Measurements from ENCODE around the gene CDH23. TPM values are rescaled to one million over a fixed set of nuclear protein-coding genes. Genes with fewer than 3 reads are reported as not detected.

The CDH23 gene
- total RNA-seq, 2 experiments from 2014 or later, result 3.7 to 5.3 TPM

DNA sequence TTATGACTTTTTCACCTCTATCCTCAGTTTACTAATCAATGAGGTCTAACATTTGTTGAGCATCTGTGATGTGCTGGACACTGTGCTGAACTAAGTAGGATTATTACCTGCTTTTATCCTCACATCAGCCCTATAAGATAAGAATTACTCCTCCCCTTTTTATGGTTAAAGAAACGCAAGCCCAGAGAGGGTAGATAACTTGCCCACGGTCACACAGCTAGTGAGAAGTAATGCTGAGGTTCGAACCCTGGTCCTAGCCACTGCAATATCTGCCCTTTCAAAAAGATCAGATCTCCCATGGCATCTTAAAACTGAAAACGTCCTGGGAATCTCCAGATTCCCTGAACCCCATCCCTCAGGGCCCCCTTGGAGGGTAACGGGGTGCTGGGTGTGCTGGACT is 204.6 kb downstream of the CDH23 start:
- DNase-seq (no peak), ATAC-seq (ENCODE audit: low read depth) (no peak)
- no peaks in the 10 kb centered on the region for H3K9me3 Mint-ChIP-seq
- H3K36me3 Mint-ChIP-seq, result no peaks in the 10 kb centered on the region
- peaks cover 2% of the 10 kb centered on the region for H3K27me3 Mint-ChIP-seq
- H3K4me3 Mint-ChIP-seq, result no peak overlapping the region
- POLR2A ChIA-PET, result no interaction called here
- H3K4me1 Mint-ChIP-seq, result peaks cover 1% of the 10 kb centered on the region
- no peak overlapping the region for H3K27ac Mint-ChIP-seq

- H3K4me1 Mint-ChIP-seq, result peaks cover 1% of the 10 kb centered on the region
- H3K4me3 Mint-ChIP-seq, result no peak overlapping the region
- H3K36me3 Mint-ChIP-seq, result no peaks in the 10 kb centered on the region
- POLR2A ChIA-PET, result no interaction called here
- H3K27me3 Mint-ChIP-seq, result peaks cover 2% of the 10 kb centered on the region
- DNase-seq, result no peak
- ATAC-seq (ENCODE audit: low read depth), result no peak
- no peaks in the 10 kb centered on the region for H3K9me3 Mint-ChIP-seq
- H3K27ac Mint-ChIP-seq, result no peak overlapping the region
These were observed 206.4 kb downstream of the CDH23 start for GRCh38 chr10:71603150-71603549.

GRCh38 chr10:71603754-71604153 is 207.0 kb downstream of the CDH23 start:
- H3K27me3 Mint-ChIP-seq, result peaks cover 2% of the 10 kb centered on the region
- ATAC-seq (ENCODE audit: low read depth) (no peak), DNase-seq (no peak)
- POLR2A ChIA-PET, result no interaction called here
- no peak overlapping the region for H3K27ac Mint-ChIP-seq
- H3K4me1 Mint-ChIP-seq, result peaks cover 1% of the 10 kb centered on the region
- H3K36me3 Mint-ChIP-seq, result no peaks in the 10 kb centered on the region
- no peaks in the 10 kb centered on the region for H3K9me3 Mint-ChIP-seq
- H3K4me3 Mint-ChIP-seq, result no peak overlapping the region

DNA sequence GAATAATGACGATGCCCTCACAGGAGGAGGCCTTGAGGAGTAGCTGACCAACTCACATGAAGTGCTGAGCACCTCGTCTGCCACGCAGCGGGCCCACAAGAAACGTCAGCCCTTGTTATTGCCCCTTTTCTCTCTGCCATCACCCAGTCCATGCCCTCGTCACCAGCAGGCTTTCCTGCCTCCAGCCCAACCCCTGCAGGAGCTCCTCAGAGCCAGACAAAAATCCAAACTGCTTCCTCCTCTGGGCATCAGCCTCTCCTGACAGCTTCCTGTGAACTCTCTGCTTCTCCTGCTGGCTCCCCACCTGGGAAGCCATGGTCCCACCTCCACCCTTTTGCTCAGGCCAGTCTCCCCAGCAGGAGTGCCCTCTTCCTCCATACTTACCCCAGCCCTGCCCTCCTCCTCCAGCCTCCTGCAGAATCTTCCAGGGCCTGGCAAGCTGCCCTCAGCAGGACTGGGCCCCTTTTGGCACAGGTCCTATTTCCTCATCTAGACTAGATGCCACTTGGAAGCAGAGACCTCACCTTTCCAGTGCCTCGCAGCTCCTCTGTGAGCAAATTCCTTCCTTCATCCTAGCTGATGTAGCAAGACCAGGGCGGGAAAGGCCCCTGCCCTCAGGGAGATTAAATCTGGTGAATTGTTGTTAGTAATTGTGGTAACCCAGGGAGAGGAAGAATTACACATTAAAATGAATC is 207.8 kb downstream of the CDH23 start:
- no peak overlapping the region for H3K4me3 Mint-ChIP-seq
- POLR2A ChIA-PET, result no interaction called here
- H3K9me3 Mint-ChIP-seq, result no peaks in the 10 kb centered on the region
- peak overlapping the region; percentile 19 for H3K27ac Mint-ChIP-seq
- H3K4me1 Mint-ChIP-seq, result peaks cover 1% of the 10 kb centered on the region
- ATAC-seq (ENCODE audit: low read depth) (no peak), DNase-seq (no peak)
- no peaks in the 10 kb centered on the region for H3K36me3 Mint-ChIP-seq
- peaks cover 2% of the 10 kb centered on the region for H3K27me3 Mint-ChIP-seq

- Mint-ChIP-seq H3K9me3 (no peaks in the 10 kb centered on the region), H3K36me3 (no peaks in the 10 kb centered on the region), H3K4me1 (peaks cover 1% of the 10 kb centered on the region), H3K4me3 (no peak overlapping the region), H3K27ac (no peak overlapping the region), H3K27me3 (peaks cover 2% of the 10 kb centered on the region)
- DNase-seq (no peak), ATAC-seq (ENCODE audit: low read depth) (no peak)
- POLR2A ChIA-PET, result no interaction called here
These were observed 208.7 kb downstream of the CDH23 start for GRCh38 chr10:71605263-71605962.

- DNase-seq, result no peak
- H3K9me3 Mint-ChIP-seq, result no peaks in the 10 kb centered on the region
- H3K36me3 Mint-ChIP-seq, result no peaks in the 10 kb centered on the region
- no peak for ATAC-seq (ENCODE audit: low read depth)
- H3K4me3 Mint-ChIP-seq, result no peak overlapping the region
- POLR2A ChIA-PET, result no interaction called here
- H3K27me3 Mint-ChIP-seq, result peaks cover 2% of the 10 kb centered on the region
- peaks cover 1% of the 10 kb centered on the region for H3K4me1 Mint-ChIP-seq
- H3K27ac Mint-ChIP-seq, result no peak overlapping the region
These were observed 209.7 kb downstream of the CDH23 start for GRCh38 chr10:71606257-71607081.

DNA sequence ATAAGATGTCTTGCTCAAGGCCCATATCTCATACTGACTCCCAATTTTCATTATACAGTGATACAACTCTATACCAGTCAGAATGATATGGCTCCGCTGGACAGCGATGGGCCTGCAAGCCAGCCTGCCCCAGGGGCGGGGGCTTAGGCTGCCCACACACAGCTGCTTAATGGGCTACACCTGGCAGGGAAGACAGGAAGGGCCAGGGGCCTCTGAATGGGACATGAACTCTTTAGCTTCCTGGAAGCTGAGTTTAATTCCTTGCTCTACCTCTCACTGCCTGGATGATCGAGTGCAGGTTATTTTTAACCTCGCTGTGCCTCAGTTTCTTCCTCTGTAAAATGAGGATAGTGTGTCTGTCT is 210.3 kb downstream of the CDH23 start:
- Mint-ChIP-seq H3K4me3 (no peak overlapping the region), H3K4me1 (peaks cover 3% of the 10 kb centered on the region), H3K9me3 (no peaks in the 10 kb centered on the region), H3K27ac (no peak overlapping the region), H3K36me3 (no peaks in the 10 kb centered on the region), H3K27me3 (peaks cover 5% of the 10 kb centered on the region)
- no peak for DNase-seq
- POLR2A ChIA-PET, result no interaction called here
- no peak for ATAC-seq (ENCODE audit: low read depth)

- no peaks in the 10 kb centered on the region for H3K9me3 Mint-ChIP-seq
These were observed 212.4 kb downstream of the CDH23 start for GRCh38 chr10:71608819-71609768.

GRCh38 chr10:71610651-71611050 is 213.9 kb downstream of the CDH23 start:
- Mint-ChIP-seq H3K27me3 (peaks cover 4% of the 10 kb centered on the region), H3K27ac (no peak overlapping the region), H3K4me1 (peaks cover 2% of the 10 kb centered on the region), H3K9me3 (no peaks in the 10 kb centered on the region), H3K4me3 (no peak overlapping the region), H3K36me3 (no peaks in the 10 kb centered on the region)
- ATAC-seq (ENCODE audit: low read depth) (no peak), DNase-seq (no peak)
- POLR2A ChIA-PET, result no interaction called here

More at GRCh38 chr10:71608819-71609768, 212.4 kb downstream of the CDH23 start:
- H3K4me3 Mint-ChIP-seq, result no peak overlapping the region
- peaks cover 4% of the 10 kb centered on the region for H3K4me1 Mint-ChIP-seq
- no peaks in the 10 kb centered on the region for H3K36me3 Mint-ChIP-seq
- H3K27ac Mint-ChIP-seq, result no peak overlapping the region
- peaks cover 6% of the 10 kb centered on the region for H3K27me3 Mint-ChIP-seq
- peak; percentile 76 for DNase-seq
- POLR2A ChIA-PET, result no interaction called here
- ATAC-seq (ENCODE audit: low read depth), result peak; percentile 40

- Mint-ChIP-seq H3K9me3 (no peaks in the 10 kb centered on the region), H3K4me1 (peaks cover 2% of the 10 kb centered on the region), H3K27me3 (peaks cover 4% of the 10 kb centered on the region), H3K4me3 (no peak overlapping the region), H3K27ac (no peak overlapping the region), H3K36me3 (no peaks in the 10 kb centered on the region)
- DNase-seq (no peak), ATAC-seq (ENCODE audit: low read depth) (no peak)
- POLR2A ChIA-PET, result interaction anchor here (0.8 kb wide), 1 partner anchor 11 kb away, joined by 3 read pairs; no protein-coding TSS in a partner anchor
These were observed 214.4 kb downstream of the CDH23 start for GRCh38 chr10:71611131-71611530.

DNA sequence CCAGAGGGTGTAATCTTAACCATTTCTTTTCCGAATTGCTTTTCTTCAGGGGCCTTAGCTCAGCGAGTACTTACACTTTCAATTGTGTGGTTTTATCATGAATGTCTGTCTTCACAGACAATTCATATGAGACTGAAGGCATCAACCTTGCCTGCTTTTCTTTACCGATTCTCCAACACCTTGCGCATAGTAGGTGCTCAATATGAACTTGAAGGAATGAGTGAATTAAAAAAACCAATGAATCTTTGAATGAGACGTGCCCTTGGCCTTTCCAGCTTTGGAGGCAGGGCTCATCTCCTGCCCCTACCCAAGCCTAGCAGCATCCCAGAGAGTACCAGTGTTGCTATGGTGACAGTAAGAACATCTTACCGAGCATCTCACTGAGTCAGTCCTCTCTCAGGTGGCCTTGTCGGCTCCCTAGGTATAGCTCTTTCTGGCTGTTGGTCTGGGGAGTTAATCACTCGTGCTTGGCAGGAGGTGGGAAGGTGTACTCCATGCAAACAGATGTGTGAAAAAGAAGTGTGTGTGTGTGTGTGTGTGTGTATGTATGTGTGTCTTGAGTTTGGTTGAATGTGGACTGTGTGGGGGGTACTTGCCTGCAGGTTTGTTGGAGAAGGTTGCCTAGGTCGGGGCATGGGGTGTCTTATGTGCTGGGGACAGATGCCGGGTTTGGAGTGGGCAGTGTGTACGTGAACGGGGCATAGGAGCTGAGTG is 215.1 kb downstream of the CDH23 start:
- no peak overlapping the region for H3K4me3 Mint-ChIP-seq
- no peak for ATAC-seq (ENCODE audit: low read depth)
- H3K27ac Mint-ChIP-seq, result no peak overlapping the region
- H3K36me3 Mint-ChIP-seq, result no peaks in the 10 kb centered on the region
- H3K4me1 Mint-ChIP-seq, result peaks cover 2% of the 10 kb centered on the region
- peaks cover 4% of the 10 kb centered on the region for H3K27me3 Mint-ChIP-seq
- POLR2A ChIA-PET, result interaction anchor here (0.8 kb wide), 1 partner anchor 10 kb away, joined by 3 read pairs; no protein-coding TSS in a partner anchor
- no peaks in the 10 kb centered on the region for H3K9me3 Mint-ChIP-seq
- no peak for DNase-seq

DNA sequence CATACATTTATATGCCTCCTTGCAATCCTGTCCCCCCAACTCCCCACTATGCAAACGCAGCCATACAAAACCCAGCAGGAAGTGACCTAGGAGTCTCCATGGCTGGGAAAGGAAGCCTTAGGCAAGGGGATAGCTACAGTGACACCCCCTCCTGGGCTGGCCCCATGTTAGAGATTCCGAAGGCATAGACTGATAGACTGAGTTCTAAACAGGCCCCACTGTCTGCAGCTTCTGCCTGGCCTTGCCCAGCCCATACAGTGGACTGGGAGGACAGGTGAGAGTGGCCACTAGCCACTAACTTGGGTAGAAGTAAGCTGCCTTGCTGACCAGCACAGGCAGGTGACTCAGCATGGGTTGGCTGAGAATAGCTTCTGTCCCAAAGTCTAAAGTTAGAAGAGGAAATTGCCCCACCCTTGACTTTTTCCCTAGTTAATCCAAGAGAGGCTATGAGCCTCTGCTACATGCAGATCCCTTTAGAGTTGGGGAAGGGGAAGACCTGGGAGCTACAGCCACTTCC is 216.6 kb downstream of the CDH23 start:
- Mint-ChIP-seq H3K27me3 (peaks cover 4% of the 10 kb centered on the region), H3K9me3 (no peaks in the 10 kb centered on the region), H3K4me1 (peaks cover 2% of the 10 kb centered on the region), H3K27ac (no peak overlapping the region), H3K4me3 (no peak overlapping the region), H3K36me3 (no peaks in the 10 kb centered on the region)
- DNase-seq, result no peak
- no peak for ATAC-seq (ENCODE audit: low read depth)
- POLR2A ChIA-PET, result interaction anchor here (0.6 to 0.9 kb wide), 2 partner anchors 17 to 29 kb away, joined by 3 to 4 read pairs; no protein-coding TSS in a partner anchor

All from activated naive CD8-positive, alpha-beta T cell treated with anti-CD3 and anti-CD28 coated beads, Interleukin-2, amount 10 ng/mL, durations not matched to agents 7 days and 5 days (primary cell).